GM19035 (cell line): Measurements from ENCODE around the gene CCDC182.

Experiments
- ATAC-seq: cut with Tn5 transposase; IDR thresholded peaks from one replicate; pipeline ENCODE4 v1.9.1; 2021; ENCODE audit not compliant: unreplicated experiment

Gene CCDC182

DNA sequence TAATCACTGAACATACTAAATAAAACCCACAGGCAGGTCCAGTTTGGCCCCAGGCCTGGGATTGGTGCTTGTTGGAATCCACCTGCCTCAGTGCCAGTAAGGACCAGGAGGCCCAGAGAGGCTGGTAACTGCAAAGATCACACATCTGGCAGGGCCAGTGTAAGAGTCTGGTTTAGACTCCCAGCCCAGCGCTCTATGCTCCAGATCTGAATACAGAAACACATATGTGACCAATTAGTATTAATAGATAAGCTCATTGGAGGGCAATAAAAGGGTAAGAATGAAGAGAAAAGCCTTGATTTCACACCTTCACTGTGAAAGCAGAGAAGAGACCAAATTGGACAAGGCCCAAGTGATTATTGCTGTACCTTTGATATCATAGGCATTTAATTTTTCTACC, 13.6 kb upstream of the CCDC182 start:
- no peak for ATAC-seq

GRCh38 chr17:57757735-57758134, 12.6 kb upstream of the CCDC182 start:
- no peak for ATAC-seq

DNA sequence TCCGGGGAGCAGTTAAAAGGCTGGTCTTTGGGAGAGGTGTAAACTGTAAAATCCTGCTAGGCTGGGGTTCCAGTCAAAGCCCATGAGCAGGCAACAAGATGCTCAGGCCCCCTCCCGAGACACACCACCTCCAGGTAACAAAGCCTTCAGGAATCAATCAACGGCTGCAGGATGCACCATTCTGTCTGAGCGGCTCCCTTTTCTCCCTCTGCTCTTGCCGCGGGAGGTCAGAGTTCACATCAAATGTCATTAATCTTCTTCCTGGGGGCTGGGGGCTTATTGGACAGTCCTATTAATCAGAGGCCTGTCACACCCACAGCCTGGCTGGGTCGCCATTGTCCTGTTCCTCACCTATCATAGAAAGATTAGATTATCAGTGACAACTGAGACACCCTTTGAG, 11.9 kb upstream of the CCDC182 start:
- no peak for ATAC-seq

DNA sequence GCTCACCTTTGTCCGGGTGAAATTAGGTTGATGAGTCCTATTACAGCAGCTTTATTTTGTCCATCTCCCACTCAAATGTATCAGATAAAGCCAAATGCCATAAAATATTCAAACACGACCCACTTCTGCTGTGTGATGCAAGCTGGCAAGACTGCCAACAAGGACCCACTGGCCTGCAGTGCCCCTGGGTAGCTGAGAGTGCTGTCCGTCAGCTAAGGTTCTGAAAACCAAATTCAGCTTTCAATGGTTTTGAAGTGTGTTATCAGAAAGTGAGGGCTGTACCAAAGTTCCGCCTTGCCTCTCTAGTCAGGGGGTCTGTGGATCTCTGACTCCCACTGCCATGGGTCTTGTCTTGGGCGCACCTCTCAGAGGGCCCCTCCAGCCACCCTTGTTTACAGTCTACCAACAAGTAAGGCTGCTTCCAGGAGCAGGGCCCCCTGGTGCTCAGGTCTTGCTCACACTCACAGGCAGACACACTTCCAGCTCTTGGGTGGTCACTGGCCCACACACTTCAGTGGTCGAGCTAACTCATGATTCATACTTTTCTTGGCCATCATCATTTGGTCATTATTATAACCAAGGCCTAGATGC, 10.5 kb upstream of the CCDC182 start:
- no peak for ATAC-seq

GRCh38 chr17:57752031-57752905, 7.2 kb upstream of the CCDC182 start:
- ATAC-seq = no peak

DNA sequence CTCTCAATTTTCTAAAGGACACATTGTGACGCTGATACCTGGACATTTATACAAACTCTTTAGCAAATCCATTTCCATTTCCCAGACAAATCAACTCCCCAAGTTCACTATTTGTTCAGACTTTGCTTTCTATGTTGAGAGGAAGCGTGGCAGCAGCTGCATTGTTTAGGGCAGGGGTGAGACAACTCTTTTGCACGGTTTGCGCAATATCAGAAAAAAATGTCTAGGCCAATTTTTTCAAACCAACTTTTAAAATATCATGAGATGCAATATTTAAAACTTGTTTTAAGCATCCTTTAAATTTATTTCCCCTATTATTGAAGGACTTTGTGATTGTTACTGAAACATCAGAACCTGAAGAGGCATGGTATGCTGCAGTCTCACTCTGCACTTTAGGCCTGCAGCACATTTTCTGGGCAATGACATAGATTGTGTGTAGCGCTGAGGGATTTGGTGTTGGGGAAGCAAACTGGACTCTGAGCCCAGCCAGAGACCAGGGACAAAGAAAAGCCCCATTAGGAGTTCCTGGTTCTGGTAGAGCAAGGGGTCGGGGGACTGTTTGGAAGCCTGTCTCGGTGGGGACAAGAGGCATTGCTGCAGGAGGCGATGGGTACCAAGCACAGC, 6.4 kb upstream of the CCDC182 start:
- ATAC-seq = no peak

DNA sequence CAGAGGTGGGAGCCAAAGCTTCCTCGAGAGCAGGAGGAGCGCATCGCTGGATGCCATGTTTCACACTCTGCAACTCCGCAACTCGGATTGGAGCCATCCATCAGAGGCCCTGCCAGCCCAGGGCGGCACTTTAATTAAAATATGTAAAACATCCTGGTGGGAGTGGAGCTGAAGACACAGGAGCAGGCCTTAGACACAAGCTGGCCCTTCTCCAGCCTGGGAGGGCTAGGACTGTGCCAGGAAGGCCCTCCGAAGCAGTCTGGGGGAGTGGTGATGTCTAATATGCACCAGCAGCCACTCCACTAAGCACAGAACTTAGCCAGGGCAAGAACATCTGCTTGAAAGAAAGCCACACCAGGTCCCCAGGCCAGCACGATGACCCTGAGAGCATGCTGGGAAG, 5.8 kb upstream of the CCDC182 start:
- no peak for ATAC-seq

GRCh38 chr17:57750109-57750871, 5.2 kb upstream of the CCDC182 start:
- no peak for ATAC-seq

DNA sequence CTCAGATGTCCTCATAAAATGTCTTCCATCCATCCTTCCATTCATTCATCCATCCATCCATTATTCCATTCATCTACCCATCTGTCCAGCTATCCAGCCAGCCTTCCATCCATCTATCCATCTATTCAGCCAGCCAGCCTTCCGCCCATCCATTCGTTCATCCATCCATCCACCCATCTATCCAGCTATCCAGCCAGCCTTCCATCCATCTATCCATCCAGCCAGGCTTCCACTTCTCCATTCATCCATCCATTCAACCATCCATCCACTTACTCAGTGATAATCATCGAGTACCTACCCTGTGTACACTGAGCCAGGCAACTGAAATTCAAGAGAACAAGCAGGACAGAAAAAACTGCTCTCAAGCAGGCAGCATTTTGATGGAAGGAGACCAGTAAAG, 4.6 kb upstream of the CCDC182 start:
- ATAC-seq = no peak

GRCh38 chr17:57747221-57748017, 2.3 kb upstream of the CCDC182 start:
- ATAC-seq = no peak

DNA sequence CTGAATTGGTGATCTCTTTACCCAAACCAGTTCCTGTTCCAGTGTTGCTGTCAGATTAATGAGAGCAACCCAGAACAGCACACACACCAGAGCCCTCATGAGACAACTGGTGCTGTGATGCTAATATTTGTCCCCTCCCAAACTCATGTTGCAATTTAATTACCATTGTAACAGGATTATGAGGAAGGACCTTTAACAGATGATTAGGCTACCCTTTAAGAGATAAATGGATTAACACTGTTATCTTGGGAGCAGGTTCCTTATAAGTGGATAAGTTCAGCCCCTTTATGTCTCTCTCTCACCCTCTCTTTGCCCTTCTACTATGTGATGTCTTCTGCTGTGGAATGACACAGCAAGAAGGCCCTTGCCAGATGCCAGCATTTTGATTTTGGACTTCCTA, 1.1 kb upstream of the CCDC182 start:
- ATAC-seq = no peak

DNA sequence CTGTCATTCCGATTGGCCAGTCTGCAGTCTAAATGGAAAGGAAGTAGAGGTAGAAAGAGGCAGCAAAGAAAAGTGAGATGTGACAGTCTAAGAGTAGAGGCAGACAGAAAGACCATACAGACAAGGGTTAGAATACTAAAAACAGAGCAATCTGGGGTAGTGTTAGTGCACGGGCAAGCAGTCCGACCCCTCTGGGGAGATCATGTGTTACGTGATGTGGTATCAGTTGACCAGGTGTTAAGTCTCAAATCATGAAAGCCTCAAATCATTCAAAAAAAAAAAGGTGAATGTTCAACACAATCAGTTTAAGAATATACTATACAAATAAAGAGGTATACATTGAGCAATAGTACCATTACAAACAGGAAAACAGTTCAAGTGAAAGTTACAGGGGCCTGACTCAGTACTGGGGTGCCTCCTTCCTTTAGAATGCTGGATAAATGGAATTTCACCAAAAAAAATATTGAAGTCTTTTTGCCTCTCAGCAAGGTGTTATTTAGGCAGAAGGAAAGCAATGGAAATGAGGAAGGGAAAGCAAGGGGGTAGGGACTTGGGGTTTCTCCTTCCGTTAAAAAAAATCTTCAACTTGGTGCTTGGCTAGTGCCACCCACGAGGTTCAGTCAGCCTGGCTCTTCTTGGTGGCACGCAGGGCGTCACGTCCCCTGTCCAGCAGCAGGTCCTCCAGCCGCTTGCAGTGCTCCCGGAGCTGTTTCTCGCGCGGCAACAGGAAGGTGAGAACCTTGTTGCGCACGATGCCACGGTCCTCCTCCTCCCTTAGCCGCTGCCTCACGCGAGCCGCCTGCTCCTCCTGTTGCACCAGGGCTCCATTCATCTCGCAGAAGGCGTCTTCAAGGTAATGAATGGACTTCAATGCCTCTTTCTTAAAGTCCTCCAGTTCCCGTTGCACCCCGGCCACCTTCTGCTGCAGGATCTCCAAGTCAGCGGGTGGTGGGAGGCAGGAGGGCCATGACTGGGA, 616 bp downstream of the CCDC182 start:
- no peak for ATAC-seq

DNA sequence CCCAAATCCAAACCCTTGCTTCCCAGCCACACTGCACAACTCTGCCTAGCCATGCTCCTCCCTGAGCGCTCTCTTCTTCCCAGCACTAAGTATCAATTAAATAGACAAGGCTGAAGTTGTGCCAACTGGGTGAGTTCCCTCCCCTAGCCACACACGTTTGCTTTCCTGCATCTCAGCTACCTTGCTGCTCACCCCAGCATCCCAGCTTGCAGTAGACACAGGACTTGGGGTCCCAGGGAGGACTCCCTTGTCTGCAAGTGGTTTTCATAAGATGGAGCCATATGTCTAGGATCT, 4.9 kb downstream of the CCDC182 start:
- ATAC-seq = no peak

- ATAC-seq = no peak
Measured at GRCh38 chr17:57739402-57740234, 5.5 kb downstream of the CCDC182 start.

DNA sequence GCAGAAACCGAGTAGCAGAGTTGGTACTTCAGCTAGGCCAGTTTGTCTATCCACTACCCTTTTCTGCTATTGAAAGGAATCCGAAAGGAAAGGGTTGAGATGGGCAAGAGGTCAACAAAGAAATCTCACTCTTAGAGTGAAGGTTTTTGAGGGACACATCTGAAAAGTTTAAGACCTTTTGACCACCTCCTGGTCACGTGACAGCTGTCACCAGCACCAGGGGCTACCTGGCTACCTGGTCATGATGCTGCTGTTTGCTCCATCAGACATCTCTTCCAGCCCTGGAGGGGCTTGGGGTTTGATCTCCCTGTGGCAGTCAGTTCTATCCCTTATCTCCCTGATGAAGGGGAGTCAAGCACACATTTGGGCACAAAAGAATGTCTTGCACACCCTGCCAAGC, 7.6 kb downstream of the CCDC182 start:
- no peak for ATAC-seq

DNA sequence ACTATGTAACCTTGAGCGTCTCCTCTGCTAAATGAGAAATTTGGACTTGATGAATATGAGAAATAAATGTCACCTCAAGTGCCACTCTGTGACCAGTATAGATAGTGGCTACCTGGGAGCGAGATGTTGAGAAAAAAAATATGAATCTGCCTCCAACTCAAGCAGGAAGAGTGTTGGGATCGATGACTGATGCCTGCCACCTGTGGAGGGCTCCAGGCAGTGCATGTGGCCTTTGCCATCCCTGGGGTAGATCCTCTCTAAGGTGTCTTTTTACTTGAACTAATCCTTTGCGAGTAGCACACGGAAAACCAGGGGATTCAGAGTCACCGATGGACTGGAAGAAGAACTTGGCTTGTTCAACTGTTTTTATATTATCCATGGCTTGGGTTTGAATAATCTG, 9.4 kb downstream of the CCDC182 start:
- ATAC-seq = no peak

GRCh38 chr17:57735230-57735629, 9.9 kb downstream of the CCDC182 start:
- ATAC-seq = no peak

GRCh38 chr17:57733085-57733484, 12.0 kb downstream of the CCDC182 start:
- no peak for ATAC-seq

- ATAC-seq = no peak
Measured at GRCh38 chr17:57732062-57732461, 13.0 kb downstream of the CCDC182 start.
